Skin of body (tissue), 2 donors: Measurements from ENCODE around the gene TBC1D12. TPM values are rescaled to one million over a fixed set of nuclear protein-coding genes. Genes with fewer than 3 reads are reported as not detected.
A peak's percentile ranks its signal among the peaks of the same experiment; 100 is the strongest.
"Not testable (repeated sequence)": the region's sequence is repeated elsewhere in the genome, so short reads cannot be mapped to it uniquely, and the experiment has no call there.

ENCODE experiments used
- DNase-seq: peaks from one replicate; lab custom pipeline; 2025; lab: John Stamatoyannopoulos, UW
- total RNA-seq: library from RNA; depleted of rRNA; stranded (reverse); fragments of >200 nt; gene quantifications from one replicate; pipeline ENCODE4 v1.2.3, GENCODE V29; 2014

The TBC1D12 gene
- total RNA-seq, 1 donor from 2014 or later = 23.5 TPM

DNA sequence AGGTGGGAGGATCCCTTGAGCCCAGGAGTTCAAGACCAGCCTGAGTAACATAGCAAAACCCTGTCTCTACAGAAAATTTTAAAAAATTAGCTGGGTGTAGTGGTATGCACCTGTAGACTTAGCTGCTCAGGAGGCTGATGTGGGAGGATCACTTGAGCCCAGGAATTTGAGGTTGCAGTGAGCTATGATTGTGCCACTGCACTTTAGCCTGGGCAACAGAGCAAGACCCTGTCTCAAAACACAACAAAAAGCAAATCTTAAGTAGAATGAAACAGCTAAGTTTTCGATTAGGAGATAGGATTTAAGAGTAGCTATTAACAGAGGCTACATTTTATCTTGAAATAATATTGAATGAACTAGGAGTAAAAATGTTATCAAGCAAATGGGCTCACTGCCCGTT lies 139.9 kb downstream of the TBC1D12 start:
- not testable (repeated sequence) for DNase-seq

GRCh38 chr10:94545391-94546048 lies 143.2 kb downstream of the TBC1D12 start, which contains the start of gene HELLS:
Gene HELLS, plus strand, starts transcription at chr10:94545788. Its CDS starts 134 bp downstream, at chr10:94545922.
- DNase-seq = peak; percentile 85

DNA sequence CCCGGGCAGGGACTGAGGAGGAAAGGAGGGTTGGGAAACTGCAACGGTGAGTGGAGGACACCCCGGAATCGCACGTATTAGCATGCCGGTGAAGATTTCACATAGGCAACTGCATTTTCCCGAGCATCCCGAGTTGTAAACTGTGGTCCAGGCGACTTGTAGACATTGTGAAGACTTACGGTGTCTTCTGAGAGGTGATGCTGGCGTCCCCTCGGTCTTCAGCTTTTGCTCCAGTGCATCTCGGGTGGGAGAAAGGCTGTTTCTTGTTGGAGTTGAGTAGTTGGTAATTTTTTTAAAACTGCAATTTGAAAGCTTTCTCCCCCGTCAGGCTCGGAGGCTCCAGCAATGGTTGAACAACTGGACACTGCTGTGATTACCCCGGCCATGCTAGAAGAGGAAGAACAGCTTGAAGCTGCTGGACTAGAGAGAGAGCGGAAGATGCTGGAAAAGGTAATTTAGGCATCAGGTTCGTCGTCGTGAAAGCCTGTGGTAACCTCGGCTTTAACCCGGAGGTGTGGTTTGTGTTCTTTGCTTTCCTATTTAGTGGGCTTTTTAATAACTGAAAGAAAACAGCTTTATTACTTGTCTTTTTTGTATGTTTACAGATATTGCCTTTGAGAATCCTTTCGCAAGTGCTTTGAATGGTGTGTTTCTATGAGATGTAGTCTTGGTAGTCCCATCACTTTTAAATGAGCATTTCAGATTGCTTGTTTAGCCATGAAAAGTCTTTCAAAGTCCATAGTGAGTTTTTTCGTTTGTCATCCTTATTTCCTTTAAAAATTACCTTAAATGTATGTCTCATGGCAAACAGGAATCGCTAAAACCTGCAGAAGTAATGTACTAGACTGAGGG lies 143.9 kb downstream of the TBC1D12 start:
- DNase-seq = peak; percentile 3

DNA sequence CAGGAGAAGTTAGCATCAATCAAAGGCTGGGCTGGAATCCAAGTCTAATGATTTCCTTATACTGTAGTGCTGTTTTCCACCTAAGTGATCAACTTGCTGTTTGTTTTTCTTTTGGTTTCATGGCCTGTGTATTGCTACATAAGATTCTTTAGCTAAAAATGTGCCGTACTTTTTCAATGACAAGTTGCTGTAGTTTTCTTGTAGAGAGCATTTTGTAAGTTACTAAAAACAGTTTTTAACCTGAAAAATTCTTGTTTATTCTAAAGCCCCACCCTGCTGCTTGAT lies 144.5 kb downstream of the TBC1D12 start:
- DNase-seq = no peak

DNA sequence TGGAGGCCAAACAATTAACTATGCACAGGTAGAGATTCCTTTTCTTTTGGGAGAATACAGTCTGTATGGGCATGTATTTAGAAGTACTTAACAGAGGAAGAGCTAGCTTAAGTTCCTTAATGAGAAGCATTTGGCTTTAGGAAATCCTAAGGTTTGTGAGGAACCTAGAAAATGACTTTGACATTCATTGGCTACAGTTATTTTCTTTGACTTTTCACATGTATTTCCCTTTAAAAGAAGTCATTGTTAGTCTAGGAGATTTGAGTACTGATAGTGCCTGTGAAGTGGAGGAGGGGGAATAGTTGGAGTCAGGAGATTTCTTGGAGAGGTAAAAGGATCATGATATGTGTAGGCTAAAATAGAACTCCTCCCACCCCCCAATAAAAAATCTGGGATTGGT lies 146.9 kb downstream of the TBC1D12 start:
- DNase-seq = no peak

DNA sequence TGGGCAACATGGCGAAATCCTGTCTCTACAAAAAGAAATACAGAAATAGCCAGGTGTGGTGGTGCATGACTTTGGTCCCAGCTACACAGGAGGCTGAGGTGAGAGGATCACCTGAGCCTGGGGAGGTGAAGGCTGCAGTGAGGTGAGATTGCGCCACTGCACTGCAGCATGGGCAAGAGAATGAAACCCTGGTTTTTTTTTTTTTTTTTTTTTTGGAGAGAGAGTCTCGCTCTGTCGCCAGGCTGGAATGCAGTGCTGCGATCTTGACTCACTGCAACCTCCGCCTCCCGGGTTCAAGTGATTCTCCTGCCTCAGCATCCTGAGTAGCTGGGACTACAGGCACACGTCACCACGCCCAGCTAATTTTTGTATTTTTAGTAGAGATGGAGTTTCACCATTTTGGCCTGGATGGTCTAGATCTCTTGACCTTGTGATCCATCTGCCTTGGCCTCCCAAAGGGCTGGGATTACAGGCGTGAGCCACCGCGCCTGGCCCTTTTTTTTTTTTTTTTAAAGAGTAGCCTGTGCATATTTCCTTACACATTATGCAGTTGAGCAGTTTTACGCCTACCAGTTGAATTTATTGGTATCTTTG lies 165.5 kb downstream of the TBC1D12 start:
- not testable (repeated sequence) for DNase-seq

DNA sequence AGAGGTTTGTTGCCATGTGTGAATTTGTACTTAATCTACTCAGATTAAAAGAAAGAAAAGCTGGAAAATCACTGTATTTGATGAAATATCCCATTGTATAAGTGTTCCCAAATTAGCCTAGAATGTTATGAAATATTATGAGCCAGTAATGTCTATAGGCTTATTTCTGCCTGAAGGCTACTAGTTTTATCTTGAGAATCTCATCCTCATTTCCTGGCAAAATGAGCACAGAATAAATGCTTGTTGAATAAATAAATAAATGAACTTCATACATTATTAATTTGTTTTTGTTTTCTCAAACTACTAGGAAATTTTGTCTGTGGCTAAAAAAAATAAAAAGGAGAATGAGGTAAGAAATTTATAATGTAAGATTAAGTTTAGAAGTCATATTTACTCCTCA lies 168.7 kb downstream of the TBC1D12 start:
- DNase-seq = no peak

DNA sequence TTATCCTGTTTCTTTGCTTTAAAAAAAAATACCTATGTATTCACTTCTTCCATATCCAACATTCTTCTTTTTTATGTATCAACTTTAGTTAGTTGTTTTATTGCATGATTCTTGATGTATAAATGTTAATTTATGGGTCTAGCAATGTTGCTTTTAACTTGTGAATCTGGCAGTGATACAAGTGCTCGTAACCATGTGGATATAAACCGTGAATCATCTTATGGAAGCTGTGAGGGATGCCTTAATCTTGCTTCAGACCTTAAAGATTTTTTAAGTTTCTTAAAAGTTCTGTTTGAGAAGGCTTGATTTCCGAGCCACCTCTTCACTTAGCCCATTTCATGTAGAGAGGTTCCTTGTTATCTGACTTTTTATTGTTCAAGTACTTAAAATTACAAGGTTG lies 169.2 kb downstream of the TBC1D12 start:
- no peak for DNase-seq

DNA sequence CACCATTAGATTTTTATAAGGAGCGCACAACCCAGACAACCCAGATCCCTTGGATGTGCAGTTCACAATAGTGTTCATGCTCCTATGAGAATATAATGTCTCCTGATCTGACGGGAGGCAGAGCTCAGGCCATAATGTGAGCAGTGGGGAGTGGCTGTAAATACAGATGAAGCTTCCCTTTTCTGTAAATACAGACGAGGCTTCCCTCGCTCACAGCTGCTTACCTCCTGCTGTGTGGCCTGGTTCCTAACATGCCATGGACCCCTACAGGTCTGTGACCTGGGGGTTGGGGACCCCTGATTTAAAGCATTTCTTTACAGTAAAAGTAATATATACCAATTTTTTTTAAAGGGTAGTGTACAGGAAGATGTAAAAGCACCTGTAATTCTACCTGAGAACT lies 176.4 kb downstream of the TBC1D12 start:
- no peak for DNase-seq

DNA sequence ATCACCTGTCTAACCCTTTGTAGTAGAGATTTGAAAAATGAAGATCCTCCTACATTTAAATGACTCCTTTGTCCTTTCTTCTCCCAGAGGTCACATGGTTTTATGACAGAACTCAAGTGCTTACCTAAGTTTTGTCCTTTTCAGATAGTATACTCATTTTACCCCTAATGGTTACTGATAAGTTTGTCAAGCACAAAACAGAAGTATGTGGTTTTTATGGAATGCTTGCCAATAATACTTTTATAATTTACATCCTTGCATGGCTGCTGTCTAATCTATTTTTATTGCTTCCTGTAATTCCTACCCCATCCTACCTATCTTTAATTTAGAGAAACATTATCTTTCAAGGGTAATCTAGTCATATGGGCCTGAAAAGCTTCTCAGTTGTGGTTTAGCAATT lies 180.8 kb downstream of the TBC1D12 start:
- DNase-seq = no peak

Other genes starting within 250 kb of the TBC1D12 start
- gene NOC3L, start 39.6 kb upstream of the TBC1D12 start, total RNA-seq = 27.5 TPM
- gene HELLS, start 143.2 kb downstream of the TBC1D12 start, total RNA-seq = 35.5 TPM